Natural killer cell (primary cell): ENCODE results near the gene RPS19BP1. TPM values are rescaled to one million over a fixed set of nuclear protein-coding genes. Genes with fewer than 3 reads are reported as not detected.

Experiments
- ATAC-seq, 3 donors: fragments of 150-1000 bp in 2 of 3; fragments of 200-7000 bp in 1 of 3; cut with Tn5 transposase; 1 replicate in 1 of 3; 2 replicates in 2 of 3; pipeline ENCODE4 v1.10.0; 2021; ENCODE audit warnings: mild to moderate bottlenecking in 2 of 3, moderate library complexity in 2 of 3
- DNase-seq, 2 donors: peaks; one replicate each; pipeline versions ENCODE4 v3.0.0 to v3.0.0-alpha.2; 2013 to 2021; ENCODE audit warnings: mixed read lengths in 1 of 2
- H3K27ac ChIP-seq: one replicate; pipeline ENCODE4 v1.5.1; 2013; ENCODE audit warnings: mild to moderate bottlenecking, low read length
- H3K27me3 ChIP-seq: one replicate; pipeline ENCODE4 v1.6.1; 2013; ENCODE audit warnings: low read length; ENCODE audit not compliant: control insufficient read depth, insufficient read depth
- H3K36me3 ChIP-seq: one replicate; pipeline ENCODE4 v1.6.1; 2013; ENCODE audit warnings: low read length; ENCODE audit not compliant: control insufficient read depth, insufficient read depth
- H3K4me1 ChIP-seq: one replicate; pipeline ENCODE4 v1.6.1; 2013; ENCODE audit warnings: low read length; ENCODE audit not compliant: control insufficient read depth, insufficient read depth
- H3K4me3 ChIP-seq: one replicate; pipeline ENCODE4 v1.5.1; 2013; ENCODE audit warnings: low read length
- H3K9me3 ChIP-seq: one replicate; pipeline ENCODE4 v1.6.1; 2013; ENCODE audit warnings: low read length; ENCODE audit not compliant: control insufficient read depth, insufficient read depth
- H3K27ac Mint-ChIP-seq, 2 donors: one replicate each; pipeline ENCODE4 v1.8.0; 2022; ENCODE audit warnings: mild to moderate bottlenecking in 2 of 2, mixed read lengths in 2 of 2, moderate library complexity in 1 of 2
- H3K27me3 Mint-ChIP-seq, 2 donors: one replicate each; pipeline ENCODE4 v1.8.0; 2022; ENCODE audit warnings: low read depth in 2 of 2, mixed read lengths in 2 of 2
- H3K36me3 Mint-ChIP-seq: one replicate; pipeline ENCODE4 v1.8.0; 2022; ENCODE audit warnings: mixed read lengths
- H3K4me1 Mint-ChIP-seq, 2 donors: one replicate each; pipeline ENCODE4 v1.8.0; 2022; ENCODE audit warnings: mixed read lengths in 2 of 2
- H3K4me3 Mint-ChIP-seq: one replicate; pipeline ENCODE4 v1.8.0; 2022; ENCODE audit warnings: mild to moderate bottlenecking, moderate library complexity, mixed read lengths
- H3K9me3 Mint-ChIP-seq, 2 donors: one replicate each; pipeline ENCODE4 v1.8.0; 2022; ENCODE audit warnings: mixed read lengths in 2 of 2
- WGBS: methylation state at CpG from one replicate; pipeline ENCODE4 v1.1.7; 2013; ENCODE audit warnings: missing lambda C conversion rate; ENCODE audit not compliant: insufficient coverage; 5-methylcytosine and 5-hydroxymethylcytosine counted together
- intact Hi-C: fragments of 100-400 bp; cut with micrococcal nuclease; formaldehyde crosslinking; loops from one replicate; pipeline ENCODE4 v1.14.2; 2022
- total RNA-seq, 4 donors: library from RNA; stranded (reverse); fragments of 120-200 nt in 1 of 4; gene quantifications; one replicate each; pipeline versions ENCODE4 v1.2.3 to v1.2.4, GENCODE V29; 2013 to 2022
- TF ChIP-seq, protein P1 (sequence below): fragments of 200-600 bp; IDR thresholded peaks from one replicate; pipeline ENCODE4 v1.8.0; 2022; ENCODE audit warnings: antibody characterized with exemption

The RPS19BP1 gene
- total RNA-seq, 3 donors from 2014 or later (not counting 1 experiment from before 2014, with no cell fraction given) = 56.7 to 66.5 (median 61.3) TPM

- DNase-seq = no peak
Observed at GRCh38 chr22:39501644-39502108, 30.9 kb downstream of the RPS19BP1 start.

GRCh38 chr22:39500101-39500500 lies 32.4 kb downstream of the RPS19BP1 start:
- Histone ChIP-seq H3K27me3 (no peaks in the 10 kb centered on the region), H3K27ac (no peak overlapping the region), H3K36me3 (peaks cover 13% of the 10 kb centered on the region), H3K9me3 (no peaks in the 10 kb centered on the region), H3K4me1 (peaks cover 26% of the 10 kb centered on the region), H3K4me3 (no peak overlapping the region)
- H3K4me3 Mint-ChIP-seq = no peak overlapping the region
- no peaks in the 10 kb centered on the region for H3K9me3 Mint-ChIP-seq
- no peak for DNase-seq
- H3K27ac Mint-ChIP-seq = no peak overlapping the region
- H3K36me3 Mint-ChIP-seq = no peaks in the 10 kb centered on the region
- H3K27me3 Mint-ChIP-seq = no peaks in the 10 kb centered on the region
- ATAC-seq = no peak
- H3K4me1 Mint-ChIP-seq = peaks cover 27 to 32% of the 10 kb centered on the region in 2 donors
- WGBS = 86% methylated on average over 5 of the region's 6 CpGs
- intact Hi-C loops = loop anchor here (10.0 kb wide), 1 partner anchor 105 kb away; the partner anchor contains the start of gene TAB1
- TF ChIP-seq, protein P1, sequence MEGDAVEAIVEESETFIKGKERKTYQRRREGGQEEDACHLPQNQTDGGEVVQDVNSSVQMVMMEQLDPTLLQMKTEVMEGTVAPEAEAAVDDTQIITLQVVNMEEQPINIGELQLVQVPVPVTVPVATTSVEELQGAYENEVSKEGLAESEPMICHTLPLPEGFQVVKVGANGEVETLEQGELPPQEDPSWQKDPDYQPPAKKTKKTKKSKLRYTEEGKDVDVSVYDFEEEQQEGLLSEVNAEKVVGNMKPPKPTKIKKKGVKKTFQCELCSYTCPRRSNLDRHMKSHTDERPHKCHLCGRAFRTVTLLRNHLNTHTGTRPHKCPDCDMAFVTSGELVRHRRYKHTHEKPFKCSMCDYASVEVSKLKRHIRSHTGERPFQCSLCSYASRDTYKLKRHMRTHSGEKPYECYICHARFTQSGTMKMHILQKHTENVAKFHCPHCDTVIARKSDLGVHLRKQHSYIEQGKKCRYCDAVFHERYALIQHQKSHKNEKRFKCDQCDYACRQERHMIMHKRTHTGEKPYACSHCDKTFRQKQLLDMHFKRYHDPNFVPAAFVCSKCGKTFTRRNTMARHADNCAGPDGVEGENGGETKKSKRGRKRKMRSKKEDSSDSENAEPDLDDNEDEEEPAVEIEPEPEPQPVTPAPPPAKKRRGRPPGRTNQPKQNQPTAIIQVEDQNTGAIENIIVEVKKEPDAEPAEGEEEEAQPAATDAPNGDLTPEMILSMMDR = no peak

More at GRCh38 chr22:39501644-39502108, 30.9 kb downstream of the RPS19BP1 start:
- Histone ChIP-seq H3K27ac (peak overlapping the region; percentile 80), H3K4me3 (peak overlapping the region; percentile 76), H3K9me3 (no peaks in the 10 kb centered on the region), H3K4me1 (peaks cover 26% of the 10 kb centered on the region), H3K27me3 (no peaks in the 10 kb centered on the region), H3K36me3 (peaks cover 29% of the 10 kb centered on the region)
- Mint-ChIP-seq H3K9me3 (no peaks in the 10 kb centered on the region), H3K36me3 (no peaks in the 10 kb centered on the region), H3K4me3 (peak overlapping the region; percentile 91), H3K4me1 (peaks cover 27 to 46% of the 10 kb centered on the region in 2 donors), H3K27me3 (no peaks in the 10 kb centered on the region), H3K27ac (peak overlapping the region; percentile 90 to 94)
- intact Hi-C loops = loop anchor here (1.0 to 10.0 kb wide), 4 partner anchors 19 to 543 kb away; partner anchors contain the start of genes ATF4, RPS19BP1 and TAB1
- 54% methylated on average over 13 of the region's 13 CpGs for WGBS
- TF ChIP-seq, protein P1 = no peak
- ATAC-seq = no peak

- no peaks in the 10 kb centered on the region for H3K27me3 ChIP-seq
- H3K27me3 Mint-ChIP-seq = no peaks in the 10 kb centered on the region
- no peak overlapping the region for H3K4me3 Mint-ChIP-seq
- H3K4me3 ChIP-seq = no peak overlapping the region
- peaks cover 23 to 24% of the 10 kb centered on the region in 2 donors for H3K4me1 Mint-ChIP-seq
- H3K36me3 ChIP-seq = peaks cover under 1% of the 10 kb centered on the region
- no peak overlapping the region for H3K27ac Mint-ChIP-seq
- no peaks in the 10 kb centered on the region for H3K9me3 Mint-ChIP-seq
- DNase-seq (no peak), ATAC-seq (no peak)
- WGBS = 74% methylated on average over 2 of the region's 3 CpGs
- intact Hi-C loops = no loop called here
- H3K36me3 Mint-ChIP-seq = no peaks in the 10 kb centered on the region
- TF ChIP-seq, protein P1 = no peak
- H3K9me3 ChIP-seq = no peaks in the 10 kb centered on the region
- no peak overlapping the region for H3K27ac ChIP-seq
- peaks cover 22% of the 10 kb centered on the region for H3K4me1 ChIP-seq
Observed at GRCh38 chr22:39498802-39499201, 33.7 kb downstream of the RPS19BP1 start.

DNA sequence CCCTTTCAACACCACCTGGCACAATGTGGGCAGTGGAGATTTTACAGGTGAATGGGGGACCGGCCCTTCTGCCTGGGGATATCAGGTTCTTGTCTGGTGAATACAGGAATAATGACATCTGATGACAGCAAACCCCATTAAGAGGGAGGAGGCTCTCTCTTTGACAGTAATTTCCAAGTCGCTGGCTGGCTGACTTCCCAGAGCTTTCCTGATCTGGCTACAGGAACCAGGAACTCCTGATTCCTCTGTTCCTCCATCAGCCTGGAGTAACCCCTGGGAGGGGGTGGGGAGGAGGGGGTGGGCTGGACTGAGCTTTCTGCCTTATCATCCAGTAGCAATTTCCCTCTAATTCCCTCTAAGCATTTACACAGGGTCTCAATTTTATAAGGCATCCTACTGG lies 34.2 kb downstream of the RPS19BP1 start:
- Mint-ChIP-seq H3K36me3 (no peaks in the 10 kb centered on the region), H3K27me3 (no peaks in the 10 kb centered on the region), H3K27ac (no peak overlapping the region), H3K4me1 (peaks cover 19 to 21% of the 10 kb centered on the region in 2 donors), H3K9me3 (no peaks in the 10 kb centered on the region), H3K4me3 (no peak overlapping the region)
- Histone ChIP-seq H3K9me3 (no peaks in the 10 kb centered on the region), H3K4me1 (peaks cover 17% of the 10 kb centered on the region), H3K27ac (no peak overlapping the region), H3K4me3 (no peak overlapping the region), H3K36me3 (no peaks in the 10 kb centered on the region), H3K27me3 (no peaks in the 10 kb centered on the region)
- 93% methylated on average over 2 of the region's 2 CpGs for WGBS
- TF ChIP-seq, protein P1 = no peak
- intact Hi-C loops = no loop called here
- ATAC-seq (no peak), DNase-seq (no peak)
